Activated CD8-positive, alpha-beta T cell treated with anti-CD3 and anti-CD28 coated beads, Interleukin-2, amount 10 ng/mL, durations not matched to agents 7 days and 5 days (primary cell): Measurements from ENCODE around the gene WFDC11. TPM values are rescaled to one million over a fixed set of nuclear protein-coding genes. Genes with fewer than 3 reads are reported as not detected.
"Not testable (repeated sequence)": the region's sequence is repeated elsewhere in the genome, so short reads cannot be mapped to it uniquely, and the experiment has no call there.

Experiments
- ATAC-seq: fragments of 150-1000 bp; cut with Tn5 transposase; one replicate; pipeline ENCODE4 v1.10.0; 2021; ENCODE audit warnings: moderate library complexity
- CTCF ChIA-PET: fragments of 350-600 bp; sonication (Branson Sonifier 250); formaldehyde crosslinking; loops from one replicate; lab custom pipeline; 2021; ENCODE audit warnings: antibody characterized with exemption; lab: Charles Lee
- POLR2A ChIA-PET: fragments of 350-600 bp; sonication (Branson Sonifier 250); formaldehyde crosslinking; loops from one replicate; lab custom pipeline; 2021; ENCODE audit warnings: antibody characterized with exemption; lab: Charles Lee
- DNase-seq: peaks from one replicate; pipeline ENCODE4 v3.0.0-alpha.2; 2020
- H3K27ac Mint-ChIP-seq: one replicate; pipeline ENCODE4 v1.8.0; 2021; ENCODE audit warnings: mild to moderate bottlenecking, mixed read lengths
- H3K27me3 Mint-ChIP-seq: one replicate; pipeline ENCODE4 v1.8.0; 2021; ENCODE audit warnings: low read depth, mixed read lengths
- H3K36me3 Mint-ChIP-seq: one replicate; pipeline ENCODE4 v1.8.0; 2021; ENCODE audit warnings: low read depth, mixed read lengths
- H3K4me1 Mint-ChIP-seq: one replicate; pipeline ENCODE4 v1.8.0; 2021; ENCODE audit warnings: low read depth, mixed read lengths
- H3K4me3 Mint-ChIP-seq: one replicate; pipeline ENCODE4 v1.8.0; 2021; ENCODE audit warnings: mild to moderate bottlenecking, mixed read lengths
- H3K9me3 Mint-ChIP-seq: one replicate; pipeline ENCODE4 v1.8.0; 2022; ENCODE audit warnings: mixed read lengths; ENCODE audit not compliant: insufficient read depth
- total RNA-seq, 2 experiments: library from RNA; stranded (reverse); gene quantifications; one replicate each; pipeline ENCODE4 v1.2.3, GENCODE V29; 2021

Gene WFDC11
- total RNA-seq, 2 experiments from 2014 or later = not detected

- DNase-seq = no peak
- Mint-ChIP-seq H3K27ac (no peak overlapping the region), H3K36me3 (no peaks in the 10 kb centered on the region), H3K4me1 (no peaks in the 10 kb centered on the region), H3K4me3 (no peak overlapping the region), H3K27me3 (peaks cover 4% of the 10 kb centered on the region), H3K9me3 (no peaks in the 10 kb centered on the region)
- no peak for ATAC-seq
- ChIA-PET POLR2A (no interaction called here), CTCF (interaction anchor here (1.1 to 1.4 kb wide), 2 partner anchors 20 to 122 kb away, joined by 3 read pairs; partner anchors contain the start of gene WFDC10A)
Measured at GRCh38 chr20:45649312-45649863, 20.7 kb downstream of the WFDC11 start.

- H3K27ac Mint-ChIP-seq = no peak overlapping the region
- ATAC-seq = no peak
- no peak for DNase-seq
- POLR2A ChIA-PET = no interaction called here
- H3K4me1 Mint-ChIP-seq = no peaks in the 10 kb centered on the region
- CTCF ChIA-PET = no interaction called here
- peaks cover 2% of the 10 kb centered on the region for H3K27me3 Mint-ChIP-seq
- no peak overlapping the region for H3K4me3 Mint-ChIP-seq
- no peaks in the 10 kb centered on the region for H3K36me3 Mint-ChIP-seq
- no peaks in the 10 kb centered on the region for H3K9me3 Mint-ChIP-seq
Measured at GRCh38 chr20:45647441-45648050, 22.5 kb downstream of the WFDC11 start.

- no peaks in the 10 kb centered on the region for H3K9me3 Mint-ChIP-seq
- ChIA-PET POLR2A (no interaction called here), CTCF (no interaction called here)
- ATAC-seq (no peak), DNase-seq (no peak)
- H3K4me1 Mint-ChIP-seq = no peaks in the 10 kb centered on the region
- peaks cover 2% of the 10 kb centered on the region for H3K27me3 Mint-ChIP-seq
- H3K36me3 Mint-ChIP-seq = no peaks in the 10 kb centered on the region
- H3K4me3 Mint-ChIP-seq = no peak overlapping the region
- no peak overlapping the region for H3K27ac Mint-ChIP-seq
Measured at GRCh38 chr20:45646875-45647274, 23.2 kb downstream of the WFDC11 start.

- H3K27me3 Mint-ChIP-seq, H3K4me1 Mint-ChIP-seq, CTCF ChIA-PET, ATAC-seq, DNase-seq, H3K36me3 Mint-ChIP-seq, H3K27ac Mint-ChIP-seq, POLR2A ChIA-PET, H3K9me3 Mint-ChIP-seq, H3K4me3 Mint-ChIP-seq: not testable (repeated sequence)
Measured at GRCh38 chr20:45645869-45646268, 24.2 kb downstream of the WFDC11 start.

- H3K36me3 Mint-ChIP-seq, H3K27me3 Mint-ChIP-seq, H3K27ac Mint-ChIP-seq, POLR2A ChIA-PET, CTCF ChIA-PET, H3K4me1 Mint-ChIP-seq, ATAC-seq, H3K4me3 Mint-ChIP-seq, H3K9me3 Mint-ChIP-seq, DNase-seq: not testable (repeated sequence)
Measured at GRCh38 chr20:45641076-45641475, 29.0 kb downstream of the WFDC11 start.

GRCh38 chr20:45639687-45640086 is 30.4 kb downstream of the WFDC11 start:
- CTCF ChIA-PET = no interaction called here
- no peak overlapping the region for H3K27ac Mint-ChIP-seq
- no peaks in the 10 kb centered on the region for H3K9me3 Mint-ChIP-seq
- ATAC-seq (no peak), DNase-seq (no peak)
- H3K4me3 Mint-ChIP-seq = no peak overlapping the region
- H3K27me3 Mint-ChIP-seq = peaks cover 7% of the 10 kb centered on the region
- H3K4me1 Mint-ChIP-seq = no peaks in the 10 kb centered on the region
- POLR2A ChIA-PET = no interaction called here
- no peaks in the 10 kb centered on the region for H3K36me3 Mint-ChIP-seq

GRCh38 chr20:45636513-45636912 is 33.5 kb downstream of the WFDC11 start:
- ChIA-PET POLR2A (no interaction called here), CTCF (no interaction called here)
- DNase-seq = no peak
- Mint-ChIP-seq H3K27ac (no peak overlapping the region), H3K4me3 (no peak overlapping the region), H3K27me3 (peaks cover 10% of the 10 kb centered on the region), H3K9me3 (no peaks in the 10 kb centered on the region), H3K4me1 (no peaks in the 10 kb centered on the region), H3K36me3 (no peaks in the 10 kb centered on the region)
- no peak for ATAC-seq

- no peak for DNase-seq
- ChIA-PET CTCF (no interaction called here), POLR2A (no interaction called here)
- Mint-ChIP-seq H3K4me3 (no peak within 1 kb of the TSS), H3K9me3 (no peaks in the 10 kb centered on the region), H3K36me3 (no peaks in the 10 kb centered on the region), H3K27me3 (peaks cover 9% of the 10 kb centered on the region), H3K4me1 (no peaks in the 10 kb centered on the region), H3K27ac (no peak within 1 kb of the TSS)
- no peak for ATAC-seq
Measured at GRCh38 chr20:45631184-45631583, 38.9 kb downstream of the WFDC11 start, which contains the start of gene WFDC9. WFDC9 (minus strand) TSS chr20:45631284; CDS start chr20:45610181, 21,103 bp downstream.

- DNase-seq (no peak), ATAC-seq (no peak)
- CTCF ChIA-PET = interaction anchor here (1.3 to 4.4 kb wide), 3 partner anchors 11 to 141 kb away, joined by 3 to 26 read pairs (median 5); no protein-coding TSS in a partner anchor
- no peaks in the 10 kb centered on the region for H3K4me1 Mint-ChIP-seq
- H3K36me3 Mint-ChIP-seq = no peaks in the 10 kb centered on the region
- H3K9me3 Mint-ChIP-seq = no peaks in the 10 kb centered on the region
- peaks cover 9% of the 10 kb centered on the region for H3K27me3 Mint-ChIP-seq
- POLR2A ChIA-PET = no interaction called here
- H3K27ac Mint-ChIP-seq = no peak overlapping the region
- no peak overlapping the region for H3K4me3 Mint-ChIP-seq
Measured at GRCh38 chr20:45630371-45630770, 39.7 kb downstream of the WFDC11 start.

GRCh38 chr20:45629496-45630100 is 40.4 kb downstream of the WFDC11 start, which contains the start of gene WFDC10A:
WFDC10A (plus strand) TSS chr20:45629739; CDS start chr20:45629814, 75 bp downstream.
- no peaks in the 10 kb centered on the region for H3K36me3 Mint-ChIP-seq
- peak; percentile 69 for ATAC-seq

GRCh38 chr20:45626540-45626939 is 43.5 kb downstream of the WFDC11 start:
- DNase-seq = no peak
- POLR2A ChIA-PET = no interaction called here
- CTCF ChIA-PET = interaction anchor here (4.4 kb wide), 1 partner anchor 144 kb away, joined by 26 read pairs; no protein-coding TSS in a partner anchor
- Mint-ChIP-seq H3K9me3 (no peaks in the 10 kb centered on the region), H3K27ac (no peak overlapping the region), H3K4me3 (no peak overlapping the region), H3K27me3 (peaks cover 9% of the 10 kb centered on the region), H3K36me3 (no peaks in the 10 kb centered on the region), H3K4me1 (no peaks in the 10 kb centered on the region)
- no peak for ATAC-seq

More at GRCh38 chr20:45629496-45630100, 40.4 kb downstream of the WFDC11 start, which contains the start of gene WFDC10A:
- CTCF ChIA-PET = interaction anchor here (0.7 to 4.4 kb wide), 6 partner anchors 11 to 141 kb away, joined by 3 to 26 read pairs (median 3); no protein-coding TSS in a partner anchor
- Mint-ChIP-seq H3K4me3 (no peak within 1 kb of the TSS), H3K27ac (no peak within 1 kb of the TSS), H3K27me3 (peaks cover 9% of the 10 kb centered on the region), H3K9me3 (no peaks in the 10 kb centered on the region), H3K4me1 (no peaks in the 10 kb centered on the region)
- POLR2A ChIA-PET = no interaction called here
- DNase-seq = peak; percentile 32

GRCh38 chr20:45621593-45621992 is 48.4 kb downstream of the WFDC11 start:
- H3K27ac Mint-ChIP-seq = no peak overlapping the region
- ATAC-seq = no peak
- no peak overlapping the region for H3K4me3 Mint-ChIP-seq
- peaks cover 6% of the 10 kb centered on the region for H3K27me3 Mint-ChIP-seq
- ChIA-PET CTCF (no interaction called here), POLR2A (no interaction called here)
- H3K4me1 Mint-ChIP-seq = no peaks in the 10 kb centered on the region
- H3K9me3 Mint-ChIP-seq = no peaks in the 10 kb centered on the region
- no peak for DNase-seq
- H3K36me3 Mint-ChIP-seq = no peaks in the 10 kb centered on the region
